ENCODE measurements around the gene GOLPH3. TPM values are rescaled to one million over a fixed set of nuclear protein-coding genes. Genes with fewer than 3 reads are reported as not detected.
"Not testable (repeated sequence)": the region's sequence is repeated elsewhere in the genome, so short reads cannot be mapped to it uniquely, and the experiment has no call there.

GOLPH3 gene
- total and polyA plus RNA-seq, 2 experiments from 2014 or later: 68.5 to 96.1 TPM

DNA sequence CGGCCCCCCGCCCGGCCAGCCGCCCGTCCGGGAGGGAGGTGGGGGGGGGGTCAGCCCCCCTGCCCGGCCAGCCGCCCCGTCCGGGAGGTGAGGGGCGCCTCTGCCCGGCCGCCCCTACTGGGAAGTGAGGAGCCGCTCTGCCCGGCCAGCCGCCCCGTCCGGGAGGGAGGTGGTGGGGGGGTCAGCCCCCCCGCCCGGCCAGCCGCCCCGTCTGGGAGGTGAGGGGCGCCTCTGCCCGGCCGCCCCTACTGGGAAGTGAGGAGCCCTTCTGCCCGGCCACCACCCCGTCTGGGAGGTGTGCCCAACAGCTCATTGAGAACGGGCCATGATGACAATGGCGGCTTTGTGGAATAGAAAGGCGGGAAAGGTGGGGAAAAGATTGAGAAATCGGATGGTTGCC is 34.7 kb upstream of the GOLPH3 start:
- ATAC-seq; H3K4me3 ChIP-seq; DNase-seq (ENCODE audit: low spot score); H3K4me2 ChIP-seq; H3K4me1 Mint-ChIP-seq; H3K27ac Mint-ChIP-seq; H3K79me2 ChIP-seq (replicated peaks; ENCODE audit: insufficient read depth); H3K27ac ChIP-seq (ENCODE audit: low read depth); H3K4me3 Mint-ChIP-seq; H3K9me2 ChIP-seq (ENCODE audit: insufficient read depth); H3F3A ChIP-seq (replicated peaks; ENCODE audit: low read depth); H2AFZ ChIP-seq; H3K27me3 ChIP-seq (ENCODE audit: insufficient read depth); H3K27me3 Mint-ChIP-seq (ENCODE audit: insufficient read depth, low read depth, poor library complexity); H4K20me1 ChIP-seq (replicated peaks; ENCODE audit: insufficient read depth); H3K36me3 ChIP-seq (ENCODE audit: insufficient read depth); H3K4me1 ChIP-seq (ENCODE audit: insufficient read depth): not testable (repeated sequence)
- H3K36me3 Mint-ChIP-seq (ENCODE audit: low read depth): peaks cover 16% of the 10 kb centered on the region
- peaks cover 25% of the 10 kb centered on the region for H3K9me3 Mint-ChIP-seq

DNA sequence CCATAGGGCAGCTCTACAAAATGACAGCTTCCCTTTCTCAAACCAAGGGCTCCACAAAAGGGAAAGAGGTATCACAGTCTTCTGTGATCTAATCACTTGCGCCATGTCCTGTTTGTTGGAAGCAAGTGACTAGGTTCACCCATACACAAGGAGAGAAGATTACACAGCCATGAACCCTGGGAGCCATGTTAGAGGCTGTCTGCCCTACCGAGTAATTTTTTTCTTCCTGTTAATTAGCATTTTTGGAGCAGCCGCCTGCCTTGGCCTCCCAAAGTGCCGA is 33.2 kb upstream of the GOLPH3 start:
- Mint-ChIP-seq H3K4me1 (peaks cover 3% of the 10 kb centered on the region; the same call in 2 of the 3 replicates), H3K9me3 (peaks cover 25% of the 10 kb centered on the region), H3K27ac (no peak overlapping the region), H3K27me3 (ENCODE audit: insufficient read depth, low read depth, poor library complexity) (peaks cover 7% of the 10 kb centered on the region), H3K4me3 (no peak overlapping the region), H3K36me3 (ENCODE audit: low read depth) (peaks cover 16% of the 10 kb centered on the region)
- Histone ChIP-seq H3K4me2 (no peak overlapping the region), H3K36me3 (ENCODE audit: insufficient read depth) (no peaks in the 10 kb centered on the region), H2AFZ (no peak overlapping the region), H3K27me3 (ENCODE audit: insufficient read depth) (no peaks in the 10 kb centered on the region), H3K79me2 (replicated peaks; ENCODE audit: insufficient read depth) (no peaks in the 10 kb centered on the region), H3K4me3 (no peak overlapping the region), H3F3A (replicated peaks; ENCODE audit: low read depth) (no peaks in the 10 kb centered on the region), H3K27ac (ENCODE audit: low read depth) (no peak overlapping the region), H3K9me2 (ENCODE audit: insufficient read depth) (no peaks in the 10 kb centered on the region), H4K20me1 (replicated peaks; ENCODE audit: insufficient read depth) (no peaks in the 10 kb centered on the region), H3K4me1 (ENCODE audit: insufficient read depth) (0 out of 2 replicates have a peak, but pooled peaks cover 4% of the 10 kb centered on the region)
- no peak for DNase-seq (ENCODE audit: low spot score)
- no peak for ATAC-seq
- TF ChIP-seq JUNB (IDR thresholded peaks at IDR 0.05; ENCODE audit: unreplicated experiment) (no peak), ZNF114 (CRISPR knock-in tag; IDR thresholded peaks at IDR 0.05) (no peak), EZH2 (IDR thresholded peaks at IDR 0.05; ENCODE audit: low read depth, unreplicated experiment) (no peak), NANOG (IDR thresholded peaks at IDR 0.05; ENCODE audit: borderline replicate concordance) (no peak), ZNF331 (CRISPR knock-in tag; IDR thresholded peaks at IDR 0.05; ENCODE audit: low read depth) (no peak), CREB1 (CRISPR knock-in tag; IDR thresholded peaks at IDR 0.05; ENCODE audit: low read depth) (no peak), EZH2phosphoT487 (IDR thresholded peaks at IDR 0.05; ENCODE audit: unreplicated experiment) (no peak)
- TF ChIP-seq, protein P1, sequence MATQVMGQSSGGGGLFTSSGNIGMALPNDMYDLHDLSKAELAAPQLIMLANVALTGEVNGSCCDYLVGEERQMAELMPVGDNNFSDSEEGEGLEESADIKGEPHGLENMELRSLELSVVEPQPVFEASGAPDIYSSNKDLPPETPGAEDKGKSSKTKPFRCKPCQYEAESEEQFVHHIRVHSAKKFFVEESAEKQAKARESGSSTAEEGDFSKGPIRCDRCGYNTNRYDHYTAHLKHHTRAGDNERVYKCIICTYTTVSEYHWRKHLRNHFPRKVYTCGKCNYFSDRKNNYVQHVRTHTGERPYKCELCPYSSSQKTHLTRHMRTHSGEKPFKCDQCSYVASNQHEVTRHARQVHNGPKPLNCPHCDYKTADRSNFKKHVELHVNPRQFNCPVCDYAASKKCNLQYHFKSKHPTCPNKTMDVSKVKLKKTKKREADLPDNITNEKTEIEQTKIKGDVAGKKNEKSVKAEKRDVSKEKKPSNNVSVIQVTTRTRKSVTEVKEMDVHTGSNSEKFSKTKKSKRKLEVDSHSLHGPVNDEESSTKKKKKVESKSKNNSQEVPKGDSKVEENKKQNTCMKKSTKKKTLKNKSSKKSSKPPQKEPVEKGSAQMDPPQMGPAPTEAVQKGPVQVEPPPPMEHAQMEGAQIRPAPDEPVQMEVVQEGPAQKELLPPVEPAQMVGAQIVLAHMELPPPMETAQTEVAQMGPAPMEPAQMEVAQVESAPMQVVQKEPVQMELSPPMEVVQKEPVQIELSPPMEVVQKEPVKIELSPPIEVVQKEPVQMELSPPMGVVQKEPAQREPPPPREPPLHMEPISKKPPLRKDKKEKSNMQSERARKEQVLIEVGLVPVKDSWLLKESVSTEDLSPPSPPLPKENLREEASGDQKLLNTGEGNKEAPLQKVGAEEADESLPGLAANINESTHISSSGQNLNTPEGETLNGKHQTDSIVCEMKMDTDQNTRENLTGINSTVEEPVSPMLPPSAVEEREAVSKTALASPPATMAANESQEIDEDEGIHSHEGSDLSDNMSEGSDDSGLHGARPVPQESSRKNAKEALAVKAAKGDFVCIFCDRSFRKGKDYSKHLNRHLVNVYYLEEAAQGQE (IDR thresholded peaks at IDR 0.05; ENCODE audit: unreplicated experiment): no peak
- TF ChIP-seq, protein P2, sequence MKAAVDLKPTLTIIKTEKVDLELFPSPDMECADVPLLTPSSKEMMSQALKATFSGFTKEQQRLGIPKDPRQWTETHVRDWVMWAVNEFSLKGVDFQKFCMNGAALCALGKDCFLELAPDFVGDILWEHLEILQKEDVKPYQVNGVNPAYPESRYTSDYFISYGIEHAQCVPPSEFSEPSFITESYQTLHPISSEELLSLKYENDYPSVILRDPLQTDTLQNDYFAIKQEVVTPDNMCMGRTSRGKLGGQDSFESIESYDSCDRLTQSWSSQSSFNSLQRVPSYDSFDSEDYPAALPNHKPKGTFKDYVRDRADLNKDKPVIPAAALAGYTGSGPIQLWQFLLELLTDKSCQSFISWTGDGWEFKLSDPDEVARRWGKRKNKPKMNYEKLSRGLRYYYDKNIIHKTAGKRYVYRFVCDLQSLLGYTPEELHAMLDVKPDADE (IDR thresholded peaks at IDR 0.05): no peak
- TF ChIP-seq, protein P3, sequence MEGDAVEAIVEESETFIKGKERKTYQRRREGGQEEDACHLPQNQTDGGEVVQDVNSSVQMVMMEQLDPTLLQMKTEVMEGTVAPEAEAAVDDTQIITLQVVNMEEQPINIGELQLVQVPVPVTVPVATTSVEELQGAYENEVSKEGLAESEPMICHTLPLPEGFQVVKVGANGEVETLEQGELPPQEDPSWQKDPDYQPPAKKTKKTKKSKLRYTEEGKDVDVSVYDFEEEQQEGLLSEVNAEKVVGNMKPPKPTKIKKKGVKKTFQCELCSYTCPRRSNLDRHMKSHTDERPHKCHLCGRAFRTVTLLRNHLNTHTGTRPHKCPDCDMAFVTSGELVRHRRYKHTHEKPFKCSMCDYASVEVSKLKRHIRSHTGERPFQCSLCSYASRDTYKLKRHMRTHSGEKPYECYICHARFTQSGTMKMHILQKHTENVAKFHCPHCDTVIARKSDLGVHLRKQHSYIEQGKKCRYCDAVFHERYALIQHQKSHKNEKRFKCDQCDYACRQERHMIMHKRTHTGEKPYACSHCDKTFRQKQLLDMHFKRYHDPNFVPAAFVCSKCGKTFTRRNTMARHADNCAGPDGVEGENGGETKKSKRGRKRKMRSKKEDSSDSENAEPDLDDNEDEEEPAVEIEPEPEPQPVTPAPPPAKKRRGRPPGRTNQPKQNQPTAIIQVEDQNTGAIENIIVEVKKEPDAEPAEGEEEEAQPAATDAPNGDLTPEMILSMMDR (conservative IDR thresholded peaks at IDR 0.05; ENCODE audit: low read depth in 2 of 2): no peak

Measured in GM23338 (cell line).